Measurements from ENCODE around the gene KIF26A.

The KIF26A gene

GRCh38 chr14:104103061-104103445 is 35.3 kb upstream of the KIF26A start:
- no peak for DNase-seq
- H3K4me1 ChIP-seq (ENCODE audit: control extremely low read depth in 1 of 4, control insufficient read depth in 4 of 4, insufficient read depth in 4 of 4, low read length in 3 of 4), result no peaks in the 10 kb centered on the region
- H3K9me3 ChIP-seq (ENCODE audit: control extremely low read depth in 1 of 5, control insufficient read depth in 4 of 5, insufficient read depth in 2 of 5, low read depth in 1 of 5, low read length in 4 of 5), result no peaks in the 10 kb centered on the region
- CTCF ChIA-PET, result no interaction called here
- 80% methylated on average over 23 of the region's 26 CpGs for WGBS (ENCODE audit: insufficient coverage)
- H3K27me3 ChIP-seq (replicated peaks in 2 of 5; ENCODE audit: control insufficient read depth in 4 of 5, insufficient read depth in 5 of 5, low read length in 4 of 5), result no peaks in the 10 kb centered on the region
- no peaks in the 10 kb centered on the region for H3K36me3 ChIP-seq (ENCODE audit: control insufficient read depth in 4 of 4, insufficient read depth in 4 of 4, low read length in 3 of 4)
- no peak overlapping the region for H3K4me3 ChIP-seq (ENCODE audit: control insufficient read depth in 1 of 7, extremely low read depth in 1 of 7, insufficient read depth in 4 of 7, low read depth in 2 of 7, low read length in 6 of 7)
- POLR2A ChIA-PET, result no interaction called here
- no peak overlapping the region for H3K27ac ChIP-seq (ENCODE audit: insufficient read depth in 1 of 2, low read depth in 1 of 2, low read length in 2 of 2, poor library complexity in 1 of 2, severe bottlenecking in 2 of 2)

GRCh38 chr14:104103446-104104075 is 34.8 kb upstream of the KIF26A start:
- Histone ChIP-seq H3K4me3 (ENCODE audit: control insufficient read depth in 1 of 7, extremely low read depth in 1 of 7, insufficient read depth in 4 of 7, low read depth in 2 of 7, low read length in 6 of 7) (no peak overlapping the region), H3K27me3 (replicated peaks in 2 of 5; ENCODE audit: control insufficient read depth in 4 of 5, insufficient read depth in 5 of 5, low read length in 4 of 5) (peaks cover 0 to 2% (median 0%) of the 10 kb centered on the region in 5 experiments), H3K36me3 (ENCODE audit: control insufficient read depth in 4 of 4, insufficient read depth in 4 of 4, low read length in 3 of 4) (no peaks in the 10 kb centered on the region), H3K27ac (ENCODE audit: insufficient read depth in 1 of 2, low read depth in 1 of 2, low read length in 2 of 2, poor library complexity in 1 of 2, severe bottlenecking in 2 of 2) (no peak overlapping the region), H3K4me1 (ENCODE audit: control extremely low read depth in 1 of 4, control insufficient read depth in 4 of 4, insufficient read depth in 4 of 4, low read length in 3 of 4) (no peaks in the 10 kb centered on the region), H3K9me3 (ENCODE audit: control extremely low read depth in 1 of 5, control insufficient read depth in 4 of 5, insufficient read depth in 2 of 5, low read depth in 1 of 5, low read length in 4 of 5) (no peaks in the 10 kb centered on the region)
- no peak for DNase-seq
- 90% methylated on average over 22 of the region's 23 CpGs for WGBS (ENCODE audit: insufficient coverage)
- ChIA-PET CTCF (interaction anchor here (1.1 kb wide), 1 partner anchor 10 kb away, joined by 3 read pairs; no protein-coding TSS in a partner anchor), POLR2A (no interaction called here)

GRCh38 chr14:104104076-104104901 is 34.1 kb upstream of the KIF26A start:
- Histone ChIP-seq H3K4me3 (ENCODE audit: control insufficient read depth in 1 of 7, extremely low read depth in 1 of 7, insufficient read depth in 4 of 7, low read depth in 2 of 7, low read length in 6 of 7) (no peak overlapping the region), H3K4me1 (ENCODE audit: control extremely low read depth in 1 of 4, control insufficient read depth in 4 of 4, insufficient read depth in 4 of 4, low read length in 3 of 4) (no peaks in the 10 kb centered on the region), H3K27ac (ENCODE audit: insufficient read depth in 1 of 2, low read depth in 1 of 2, low read length in 2 of 2, poor library complexity in 1 of 2, severe bottlenecking in 2 of 2) (no peak overlapping the region), H3K27me3 (replicated peaks in 2 of 5; ENCODE audit: control insufficient read depth in 4 of 5, insufficient read depth in 5 of 5, low read length in 4 of 5) (peaks cover 0 to 5% (median 0%) of the 10 kb centered on the region in 5 experiments), H3K9me3 (ENCODE audit: control extremely low read depth in 1 of 5, control insufficient read depth in 4 of 5, insufficient read depth in 2 of 5, low read depth in 1 of 5, low read length in 4 of 5) (no peaks in the 10 kb centered on the region), H3K36me3 (ENCODE audit: control insufficient read depth in 4 of 4, insufficient read depth in 4 of 4, low read length in 3 of 4) (no peaks in the 10 kb centered on the region)
- WGBS (ENCODE audit: insufficient coverage), result 91% methylated on average over 28 of the region's 35 CpGs
- ChIA-PET CTCF (interaction anchor here (1.1 kb wide), 1 partner anchor 10 kb away, joined by 3 read pairs; no protein-coding TSS in a partner anchor), POLR2A (no interaction called here)
- DNase-seq, result no peak

- ChIA-PET CTCF (no interaction called here), POLR2A (no interaction called here)
- DNase-seq, result no peak
- Histone ChIP-seq H3K9me3 (ENCODE audit: control extremely low read depth in 1 of 5, control insufficient read depth in 4 of 5, insufficient read depth in 2 of 5, low read depth in 1 of 5, low read length in 4 of 5) (no peaks in the 10 kb centered on the region), H3K36me3 (ENCODE audit: control insufficient read depth in 4 of 4, insufficient read depth in 4 of 4, low read length in 3 of 4) (no peaks in the 10 kb centered on the region), H3K27ac (ENCODE audit: insufficient read depth in 1 of 2, low read depth in 1 of 2, low read length in 2 of 2, poor library complexity in 1 of 2, severe bottlenecking in 2 of 2) (no peak overlapping the region), H3K4me1 (ENCODE audit: control extremely low read depth in 1 of 4, control insufficient read depth in 4 of 4, insufficient read depth in 4 of 4, low read length in 3 of 4) (no peaks in the 10 kb centered on the region), H3K4me3 (ENCODE audit: control insufficient read depth in 1 of 7, extremely low read depth in 1 of 7, insufficient read depth in 4 of 7, low read depth in 2 of 7, low read length in 6 of 7) (no peak overlapping the region), H3K27me3 (replicated peaks in 2 of 5; ENCODE audit: control insufficient read depth in 4 of 5, insufficient read depth in 5 of 5, low read length in 4 of 5) (peaks cover 0 to 5% (median 0%) of the 10 kb centered on the region in 5 experiments)
- WGBS (ENCODE audit: insufficient coverage), result 92% methylated on average over 26 of the region's 27 CpGs
Measured at GRCh38 chr14:104105071-104105821, 33.1 kb upstream of the KIF26A start.

GRCh38 chr14:104105822-104106470 is 32.4 kb upstream of the KIF26A start:
- no peak overlapping the region for H3K4me3 ChIP-seq (ENCODE audit: control insufficient read depth in 1 of 7, extremely low read depth in 1 of 7, insufficient read depth in 4 of 7, low read depth in 2 of 7, low read length in 6 of 7)
- no peaks in the 10 kb centered on the region for H3K9me3 ChIP-seq (ENCODE audit: control extremely low read depth in 1 of 5, control insufficient read depth in 4 of 5, insufficient read depth in 2 of 5, low read depth in 1 of 5, low read length in 4 of 5)
- DNase-seq, result no peak
- WGBS (ENCODE audit: insufficient coverage), result 88% methylated on average over 15 of the region's 18 CpGs
- no peaks in the 10 kb centered on the region for H3K4me1 ChIP-seq (ENCODE audit: control extremely low read depth in 1 of 4, control insufficient read depth in 4 of 4, insufficient read depth in 4 of 4, low read length in 3 of 4)
- ChIA-PET POLR2A (no interaction called here), CTCF (no interaction called here)
- peaks cover 0 to 5% (median 0%) of the 10 kb centered on the region in 5 experiments for H3K27me3 ChIP-seq (replicated peaks in 2 of 5; ENCODE audit: control insufficient read depth in 4 of 5, insufficient read depth in 5 of 5, low read length in 4 of 5)
- H3K27ac ChIP-seq (ENCODE audit: insufficient read depth in 1 of 2, low read depth in 1 of 2, low read length in 2 of 2, poor library complexity in 1 of 2, severe bottlenecking in 2 of 2), result no peak overlapping the region
- no peaks in the 10 kb centered on the region for H3K36me3 ChIP-seq (ENCODE audit: control insufficient read depth in 4 of 4, insufficient read depth in 4 of 4, low read length in 3 of 4)

DNA sequence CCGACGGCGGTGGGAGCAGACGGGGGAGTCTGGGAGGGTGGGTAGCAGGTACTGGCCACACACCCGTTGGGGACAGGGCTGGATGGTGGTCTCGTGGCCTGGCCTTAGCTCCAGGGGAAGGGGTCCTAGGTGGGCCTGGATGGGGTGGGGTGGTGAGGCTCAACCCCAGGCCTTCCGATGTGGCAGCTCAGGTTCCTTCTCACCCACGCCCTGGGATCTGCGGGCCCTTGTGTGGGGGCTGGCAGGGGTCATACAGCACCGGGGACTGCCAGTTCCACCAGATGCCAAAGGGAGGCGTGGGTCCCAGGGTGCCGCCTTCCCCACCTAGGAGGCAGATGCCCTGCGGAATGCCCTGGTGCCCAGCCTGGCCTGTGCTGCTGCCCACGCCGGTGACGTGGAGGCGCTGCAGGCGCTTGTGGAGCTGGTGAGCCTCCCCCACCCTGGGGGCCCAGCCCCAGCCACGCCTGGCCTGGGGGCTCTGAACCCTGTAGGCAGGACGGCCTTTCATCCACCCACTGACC is 31.9 kb upstream of the KIF26A start:
- ChIA-PET POLR2A (no interaction called here), CTCF (no interaction called here)
- DNase-seq, result no peak
- H3K4me1 ChIP-seq (ENCODE audit: control extremely low read depth in 1 of 4, control insufficient read depth in 4 of 4, insufficient read depth in 4 of 4, low read length in 3 of 4), result no peaks in the 10 kb centered on the region
- no peaks in the 10 kb centered on the region for H3K36me3 ChIP-seq (ENCODE audit: control insufficient read depth in 4 of 4, insufficient read depth in 4 of 4, low read length in 3 of 4)
- 93% methylated on average over 17 of the region's 20 CpGs for WGBS (ENCODE audit: insufficient coverage)
- H3K27me3 ChIP-seq (replicated peaks in 2 of 5; ENCODE audit: control insufficient read depth in 4 of 5, insufficient read depth in 5 of 5, low read length in 4 of 5), result peaks cover 0 to 5% (median 0%) of the 10 kb centered on the region in 5 experiments
- H3K27ac ChIP-seq (ENCODE audit: insufficient read depth in 1 of 2, low read depth in 1 of 2, low read length in 2 of 2, poor library complexity in 1 of 2, severe bottlenecking in 2 of 2), result no peak overlapping the region
- no peaks in the 10 kb centered on the region for H3K9me3 ChIP-seq (ENCODE audit: control extremely low read depth in 1 of 5, control insufficient read depth in 4 of 5, insufficient read depth in 2 of 5, low read depth in 1 of 5, low read length in 4 of 5)
- H3K4me3 ChIP-seq (ENCODE audit: control insufficient read depth in 1 of 7, extremely low read depth in 1 of 7, insufficient read depth in 4 of 7, low read depth in 2 of 7, low read length in 6 of 7), result no peak overlapping the region
